ENCODE measurements around the gene TMEM163. TPM values are rescaled to one million over a fixed set of nuclear protein-coding genes. Genes with fewer than 3 reads are reported as not detected.

TMEM163 gene
- total RNA-seq, 1 donor from 2014 or later: 0.95 TPM

- H3K27ac ChIP-seq: no peak overlapping the region
- H3K27me3 ChIP-seq: no peaks in the 10 kb centered on the region
- peaks cover 11% of the 10 kb centered on the region for H3F3A ChIP-seq (ENCODE audit: low read depth)
- H3K27me3 Mint-ChIP-seq (ENCODE audit: insufficient read depth, low read depth): peaks cover 4% of the 10 kb centered on the region
- no peak overlapping the region for H3K4me2 ChIP-seq
- H3K36me3 Mint-ChIP-seq: no peaks in the 10 kb centered on the region
- H3K9ac ChIP-seq: no peak overlapping the region
- H3K9me3 ChIP-seq (ENCODE audit: low read depth): no peaks in the 10 kb centered on the region
- H2AFZ ChIP-seq (replicated peaks): no peak overlapping the region
- peaks cover 20% of the 10 kb centered on the region for H3K4me1 ChIP-seq
- H3K79me2 ChIP-seq (ENCODE audit: low read depth): no peaks in the 10 kb centered on the region
- DNase-seq (ENCODE audit: low spot score): no peak
- no peaks in the 10 kb centered on the region for H3K9me3 Mint-ChIP-seq
- H4K20me1 ChIP-seq (ENCODE audit: low read depth): no peaks in the 10 kb centered on the region
- H3K27ac Mint-ChIP-seq: peak overlapping the region; percentile 48
- TF ChIP-seq EZH2 (IDR thresholded peaks at IDR 0.05) (no peak), EZH2phosphoT487 (IDR thresholded peaks at IDR 0.05) (no peak)
- TF ChIP-seq, protein P1, sequence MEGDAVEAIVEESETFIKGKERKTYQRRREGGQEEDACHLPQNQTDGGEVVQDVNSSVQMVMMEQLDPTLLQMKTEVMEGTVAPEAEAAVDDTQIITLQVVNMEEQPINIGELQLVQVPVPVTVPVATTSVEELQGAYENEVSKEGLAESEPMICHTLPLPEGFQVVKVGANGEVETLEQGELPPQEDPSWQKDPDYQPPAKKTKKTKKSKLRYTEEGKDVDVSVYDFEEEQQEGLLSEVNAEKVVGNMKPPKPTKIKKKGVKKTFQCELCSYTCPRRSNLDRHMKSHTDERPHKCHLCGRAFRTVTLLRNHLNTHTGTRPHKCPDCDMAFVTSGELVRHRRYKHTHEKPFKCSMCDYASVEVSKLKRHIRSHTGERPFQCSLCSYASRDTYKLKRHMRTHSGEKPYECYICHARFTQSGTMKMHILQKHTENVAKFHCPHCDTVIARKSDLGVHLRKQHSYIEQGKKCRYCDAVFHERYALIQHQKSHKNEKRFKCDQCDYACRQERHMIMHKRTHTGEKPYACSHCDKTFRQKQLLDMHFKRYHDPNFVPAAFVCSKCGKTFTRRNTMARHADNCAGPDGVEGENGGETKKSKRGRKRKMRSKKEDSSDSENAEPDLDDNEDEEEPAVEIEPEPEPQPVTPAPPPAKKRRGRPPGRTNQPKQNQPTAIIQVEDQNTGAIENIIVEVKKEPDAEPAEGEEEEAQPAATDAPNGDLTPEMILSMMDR (IDR thresholded peaks at IDR 0.05): no peak
- H3K36me3 ChIP-seq: no peaks in the 10 kb centered on the region
- H3K4me3 Mint-ChIP-seq: no peak overlapping the region
- H3K4me1 Mint-ChIP-seq: peaks cover 28% of the 10 kb centered on the region
- H3K4me3 ChIP-seq: no peak overlapping the region
Observed at GRCh38 chr2:134536296-134536695, 182.5 kb downstream of the TMEM163 start.

GRCh38 chr2:134532537-134532936 lies 186.3 kb downstream of the TMEM163 start:
- Mint-ChIP-seq H3K9me3 (no peaks in the 10 kb centered on the region), H3K4me3 (no peak overlapping the region), H3K27me3 (ENCODE audit: insufficient read depth, low read depth) (no peaks in the 10 kb centered on the region), H3K36me3 (no peaks in the 10 kb centered on the region), H3K4me1 (peaks cover 25% of the 10 kb centered on the region), H3K27ac (no peak overlapping the region)
- Histone ChIP-seq H3K27ac (no peak overlapping the region), H3K9ac (no peak overlapping the region), H3K4me2 (no peak overlapping the region), H3K9me3 (ENCODE audit: low read depth) (no peaks in the 10 kb centered on the region), H2AFZ (replicated peaks) (no peak overlapping the region), H3K4me3 (no peak overlapping the region), H3F3A (ENCODE audit: low read depth) (peaks cover 11% of the 10 kb centered on the region), H3K27me3 (no peaks in the 10 kb centered on the region), H3K36me3 (no peaks in the 10 kb centered on the region), H4K20me1 (ENCODE audit: low read depth) (no peaks in the 10 kb centered on the region), H3K79me2 (ENCODE audit: low read depth) (no peaks in the 10 kb centered on the region), H3K4me1 (peaks cover 20% of the 10 kb centered on the region)
- TF ChIP-seq EZH2 (IDR thresholded peaks at IDR 0.05) (no peak), EZH2phosphoT487 (IDR thresholded peaks at IDR 0.05) (no peak)
- TF ChIP-seq, protein P1 (IDR thresholded peaks at IDR 0.05): no peak
- DNase-seq (ENCODE audit: low spot score): no peak

- no peak overlapping the region for H3K4me3 Mint-ChIP-seq
- Histone ChIP-seq H3K9me3 (ENCODE audit: low read depth) (no peaks in the 10 kb centered on the region), H3K36me3 (no peaks in the 10 kb centered on the region), H3F3A (ENCODE audit: low read depth) (no peaks in the 10 kb centered on the region), H3K4me1 (no peaks in the 10 kb centered on the region), H3K27ac (no peak overlapping the region), H3K9ac (no peak overlapping the region), H3K79me2 (ENCODE audit: low read depth) (no peaks in the 10 kb centered on the region), H3K4me2 (no peak overlapping the region), H3K27me3 (no peaks in the 10 kb centered on the region), H3K4me3 (no peak overlapping the region), H2AFZ (replicated peaks) (no peak overlapping the region), H4K20me1 (ENCODE audit: low read depth) (no peaks in the 10 kb centered on the region)
- no peak overlapping the region for H3K27ac Mint-ChIP-seq
- H3K9me3 Mint-ChIP-seq: no peaks in the 10 kb centered on the region
- no peaks in the 10 kb centered on the region for H3K36me3 Mint-ChIP-seq
- no peak for TF ChIP-seq EZH2 (IDR thresholded peaks at IDR 0.05)
- TF ChIP-seq EZH2phosphoT487 (IDR thresholded peaks at IDR 0.05): no peak
- TF ChIP-seq, protein P1 (IDR thresholded peaks at IDR 0.05): no peak
- no peak for DNase-seq (ENCODE audit: low spot score)
- peaks cover 11% of the 10 kb centered on the region for H3K4me1 Mint-ChIP-seq
- peaks cover 4% of the 10 kb centered on the region for H3K27me3 Mint-ChIP-seq (ENCODE audit: insufficient read depth, low read depth)
Observed at GRCh38 chr2:134527381-134527780, 191.4 kb downstream of the TMEM163 start.

Data from neural progenitor cell (in vitro differentiated cells).